Hepatocyte (in vitro differentiated cells): Measurements from ENCODE around the gene LACTBL1.

Experiments
- CTCF ChIP-seq: fragments of 200-600 bp; sonication (generic); IDR thresholded peaks from 2 replicates; pipeline ENCODE4 v1.5.1; 2016; ENCODE audit warnings: antibody characterized with exemption, mild to moderate bottlenecking; ENCODE audit not compliant: poor library complexity
- EZH2 ChIP-seq: fragments of 200-600 bp; sonication (generic); IDR thresholded peaks from 2 replicates; pipeline ENCODE4 v1.6.1; 2016; ENCODE audit warnings: antibody characterized with exemption, mild to moderate bottlenecking, borderline replicate concordance
- EZH2phosphoT487 ChIP-seq: fragments of 200-600 bp; sonication (generic); IDR thresholded peaks from one replicate; pipeline ENCODE4 v1.6.1; 2018; ENCODE audit warnings: antibody characterized with exemption, mild to moderate bottlenecking, low read depth, moderate library complexity; ENCODE audit not compliant: unreplicated experiment, severe bottlenecking

- TF ChIP-seq CTCF (peak; percentile 53), EZH2phosphoT487 (no peak), EZH2 (no peak)
Observed at GRCh38 chr1:22930240-22930912, 42.3 kb downstream of the LACTBL1 start.
